Renal cortex interstitium (tissue), 11 donors: ENCODE measurements around the gene LAMA5. TPM values are rescaled to one million over a fixed set of nuclear protein-coding genes. Genes with fewer than 3 reads are reported as not detected.
A peak's percentile ranks its signal among the peaks of the same experiment; 100 is the strongest.

Source experiments
- DNase-seq, 11 donors: peaks; one replicate each; pipeline ENCODE4 v3.0.0-alpha.2; 2013; ENCODE audit warnings: low read depth in 9 of 11, low spot score in 4 of 11; ENCODE audit errors: extremely low read depth in 1 of 11
- polyA plus RNA-seq, 3 donors: library from polyadenylated mRNA; unstranded; fragments of 120-200 nt; gene quantifications; one replicate each; pipeline ENCODE4 v1.2.1, GENCODE V29; 2013; ENCODE audit not compliant: insufficient read length in 3 of 3

Gene LAMA5
- polyA plus RNA-seq, 3 donors: 101 to 184 (median 167) TPM

GRCh38 chr20:62289131-62289530, 78.0 kb downstream of the LAMA5 start:
- no peak for DNase-seq

DNA sequence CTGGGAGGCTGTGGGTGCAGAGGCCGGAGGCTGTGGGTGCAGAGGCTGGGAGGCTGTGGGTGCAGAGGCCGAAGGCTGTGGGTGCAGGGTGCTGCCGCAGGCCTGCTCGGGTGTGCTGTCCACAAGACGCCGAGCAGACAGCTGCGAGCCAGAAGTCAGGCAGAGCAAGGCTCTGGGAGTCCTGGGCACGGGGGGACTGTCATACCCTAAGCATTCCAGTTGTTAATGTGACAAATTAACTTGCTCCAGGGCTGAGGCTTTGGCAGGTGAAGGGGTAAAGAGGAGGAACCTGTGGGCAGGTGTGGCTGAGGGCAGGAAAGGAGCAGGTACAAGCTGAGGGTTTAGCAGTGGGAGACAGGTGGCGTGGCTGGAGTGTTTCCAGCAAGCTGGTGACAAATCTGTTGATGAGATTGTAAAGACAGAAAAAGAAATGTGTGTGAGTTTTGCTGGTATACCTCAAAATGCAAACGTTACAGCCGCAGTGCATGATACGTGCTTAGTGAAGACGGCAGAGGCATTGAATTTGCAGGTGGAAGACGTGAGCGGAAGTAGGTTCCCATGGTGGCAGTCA, 78.5 kb downstream of the LAMA5 start:
- DNase-seq: no peak

- DNase-seq: no peak
Observed at GRCh38 chr20:62287759-62288534, 79.2 kb downstream of the LAMA5 start.

DNA sequence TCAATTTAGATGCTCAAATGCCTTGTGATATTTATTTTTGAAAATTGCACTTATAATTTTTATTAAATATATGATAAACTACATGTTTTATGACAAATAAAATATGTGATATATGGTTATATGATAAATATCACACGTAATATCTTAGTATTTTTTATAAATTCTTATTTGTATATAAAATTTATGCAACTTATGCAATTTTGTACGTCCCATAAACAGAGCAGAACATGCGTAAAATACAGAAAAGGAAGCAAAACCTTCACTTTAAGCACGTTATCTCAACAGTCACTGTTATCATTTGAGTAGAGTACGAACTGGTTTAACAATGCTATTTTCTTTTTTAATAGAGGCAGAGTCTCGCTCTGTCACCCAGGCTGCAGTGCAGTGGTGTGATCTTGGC, 80.0 kb downstream of the LAMA5 start:
- DNase-seq: no peak

- no peak for DNase-seq
Observed at GRCh38 chr20:62286493-62287064, 80.5 kb downstream of the LAMA5 start.

- peak in 2 of 11 donors; percentile 13 to 32 for DNase-seq
Observed at GRCh38 chr20:62285722-62286121, 81.4 kb downstream of the LAMA5 start.

DNA sequence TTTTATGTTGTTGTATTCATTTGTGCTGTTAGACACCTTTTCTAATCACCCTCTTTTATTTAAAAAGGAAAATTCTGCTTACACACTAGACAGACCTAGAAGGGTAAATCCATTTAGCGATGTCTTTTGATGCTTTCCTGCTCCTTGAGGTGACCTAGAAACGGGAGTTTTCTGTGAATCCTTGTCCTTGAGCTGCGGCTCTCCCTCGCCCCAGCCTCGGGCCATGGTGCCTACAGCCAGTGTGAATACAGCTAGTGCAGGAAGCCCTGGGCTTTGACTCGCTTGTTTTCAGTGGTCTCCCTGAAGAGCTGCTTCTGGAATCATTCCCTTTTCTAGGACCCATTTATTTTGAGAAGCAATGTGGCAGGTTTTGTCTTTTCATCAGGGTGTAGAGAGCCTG, 82.0 kb downstream of the LAMA5 start:
- DNase-seq: no peak

GRCh38 chr20:62284448-62284847, 82.7 kb downstream of the LAMA5 start:
- no peak for DNase-seq

DNA sequence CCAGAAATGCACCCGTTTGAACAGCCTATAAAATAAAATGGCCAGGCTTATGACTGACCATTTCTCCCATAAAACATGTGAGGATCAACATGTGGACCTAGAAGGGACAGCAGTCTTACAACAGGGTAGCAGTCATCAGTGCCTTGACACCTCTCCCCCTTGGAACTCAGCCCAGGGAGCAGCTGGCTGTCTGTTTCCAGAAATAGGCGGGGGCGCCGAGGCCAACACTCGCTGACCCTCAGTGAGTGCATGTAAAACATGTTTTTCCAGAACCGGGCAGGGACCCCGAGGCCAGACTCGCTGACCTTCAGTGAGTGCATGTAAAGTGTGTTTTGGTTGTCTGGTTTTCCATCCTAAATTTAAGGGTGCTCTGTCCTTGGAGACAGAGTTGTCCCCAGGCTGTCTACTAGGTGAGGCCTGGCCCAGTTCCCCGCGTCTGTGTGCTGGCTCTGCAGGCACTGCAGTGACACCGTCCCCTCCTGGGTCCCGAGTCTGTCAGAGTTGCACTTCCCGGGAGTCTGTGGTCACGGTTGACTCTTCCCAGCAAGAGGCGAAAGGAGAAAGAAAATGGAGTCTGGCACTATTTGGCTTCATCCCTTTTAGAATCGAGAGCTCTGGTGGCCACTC, 84.1 kb downstream of the LAMA5 start:
- no peak for DNase-seq

- no peak for DNase-seq
Observed at GRCh38 chr20:62282103-62282502, 85.0 kb downstream of the LAMA5 start.

DNA sequence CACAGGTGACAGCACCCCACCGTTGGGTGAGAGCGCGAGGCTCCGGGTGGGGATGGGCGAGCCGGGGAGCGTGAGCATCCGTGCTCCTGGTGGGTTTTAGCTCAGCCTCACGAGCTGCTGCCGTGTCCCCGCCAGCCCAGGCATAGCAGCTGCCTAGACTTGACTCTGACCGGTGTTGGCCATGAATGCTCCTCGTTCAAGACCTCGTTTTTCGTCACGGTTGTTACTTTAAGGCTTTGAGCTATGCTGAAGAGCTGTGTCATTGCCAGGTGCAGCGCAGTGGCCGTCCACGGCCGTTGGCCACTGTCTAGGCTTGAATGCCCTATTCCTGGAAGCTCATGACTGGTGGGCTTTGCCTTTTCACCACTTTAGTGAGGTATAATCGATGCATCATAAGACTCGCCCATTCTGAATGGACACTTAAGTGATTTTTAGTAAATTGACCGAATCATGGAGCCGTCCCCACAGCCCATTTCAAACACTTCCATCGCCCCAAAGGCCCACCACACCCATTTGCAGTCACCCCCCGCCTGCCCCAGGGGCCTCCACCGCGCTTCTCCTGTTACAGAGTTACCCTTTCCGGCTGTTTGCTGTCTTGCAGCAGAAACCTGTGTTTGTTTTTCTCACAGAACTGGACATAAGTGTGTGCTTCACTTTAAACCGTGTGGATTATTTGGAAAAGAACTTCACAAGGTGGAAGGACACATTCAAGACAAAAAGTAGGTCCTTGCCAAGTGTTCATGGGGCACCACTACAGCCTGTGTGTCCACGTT, 85.8 kb downstream of the LAMA5 start:
- DNase-seq: no peak

DNA sequence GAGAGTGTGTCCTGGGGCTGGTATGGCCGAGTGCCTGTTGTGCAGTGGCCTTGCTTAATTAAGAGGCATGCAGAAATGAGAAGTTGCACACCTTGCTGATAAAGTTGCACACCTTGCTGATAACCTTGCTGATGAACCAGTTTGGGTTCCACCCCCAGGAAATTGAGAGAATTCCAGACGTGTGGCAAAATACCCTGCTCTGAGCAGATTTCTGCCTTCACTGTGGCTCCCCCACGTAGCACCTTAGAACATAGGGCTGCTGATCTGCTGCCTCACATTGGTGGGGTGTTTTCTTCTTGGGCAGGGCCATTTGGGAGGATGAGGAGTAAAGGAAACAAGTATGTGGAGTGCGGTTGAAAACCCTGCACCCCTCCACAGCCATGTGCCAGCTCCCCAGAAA, 86.8 kb downstream of the LAMA5 start:
- DNase-seq: no peak

DNA sequence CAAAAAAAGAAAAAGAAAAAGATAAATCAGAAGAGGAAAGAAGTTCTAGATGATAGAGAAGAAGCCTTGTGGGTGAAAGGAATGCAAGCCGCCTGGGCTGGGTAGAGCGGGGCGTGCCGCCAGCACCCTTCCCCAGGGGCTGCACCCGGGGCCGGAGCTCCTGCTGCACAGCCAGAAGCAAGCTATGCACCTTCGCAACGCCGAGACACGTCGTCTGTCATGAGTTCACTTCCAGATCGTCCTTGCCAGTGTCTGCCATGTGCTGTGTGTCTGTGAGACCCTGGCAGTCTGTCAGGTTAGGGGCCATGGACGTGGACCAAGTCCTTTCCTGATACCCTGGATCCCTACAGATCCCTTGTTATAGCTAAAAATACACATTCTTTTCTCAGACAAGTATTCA, 89.9 kb downstream of the LAMA5 start:
- DNase-seq: no peak

GRCh38 chr20:62276439-62276838, 90.7 kb downstream of the LAMA5 start:
- no peak for DNase-seq

GRCh38 chr20:62275219-62275618, 91.9 kb downstream of the LAMA5 start:
- no peak for DNase-seq

GRCh38 chr20:62274332-62274950, 92.7 kb downstream of the LAMA5 start:
- peak in 4 of 11 donors; percentile 27 to 42 (median 37) for DNase-seq

DNA sequence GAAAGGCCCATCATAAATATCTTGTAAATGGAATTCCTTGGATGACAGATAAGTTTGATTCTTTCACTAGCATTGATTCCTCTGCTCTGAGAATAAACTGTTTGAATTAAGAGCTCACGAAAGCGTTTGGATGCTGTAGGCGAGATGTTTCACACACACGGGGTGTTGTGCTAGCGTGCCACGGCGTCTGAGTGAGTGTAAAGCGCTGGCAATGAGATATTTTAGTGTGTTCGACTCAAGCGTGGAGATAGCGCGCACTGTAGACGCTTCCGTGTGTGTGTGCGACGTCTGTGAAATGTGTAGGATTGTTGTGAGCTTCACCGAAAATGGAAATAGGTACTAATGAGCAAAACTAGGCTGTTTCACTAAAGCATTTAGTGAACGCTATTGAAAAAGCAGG, 93.7 kb downstream of the LAMA5 start:
- DNase-seq: no peak

- no peak for DNase-seq
Observed at GRCh38 chr20:62272200-62272599, 94.9 kb downstream of the LAMA5 start.

GRCh38 chr20:62269871-62270270, 97.2 kb downstream of the LAMA5 start:
- no peak for DNase-seq
